T1000 (cell line): ENCODE measurements around the gene C7.
"Not testable (repeated sequence)": the region's sequence is repeated elsewhere in the genome, so short reads cannot be mapped to it uniquely, and the experiment has no call there.

Experiments used
- DNase-seq: peaks from one replicate; lab custom pipeline; 2025; ENCODE audit warnings: mixed read lengths; lab: John Stamatoyannopoulos, UW

The C7 gene

DNA sequence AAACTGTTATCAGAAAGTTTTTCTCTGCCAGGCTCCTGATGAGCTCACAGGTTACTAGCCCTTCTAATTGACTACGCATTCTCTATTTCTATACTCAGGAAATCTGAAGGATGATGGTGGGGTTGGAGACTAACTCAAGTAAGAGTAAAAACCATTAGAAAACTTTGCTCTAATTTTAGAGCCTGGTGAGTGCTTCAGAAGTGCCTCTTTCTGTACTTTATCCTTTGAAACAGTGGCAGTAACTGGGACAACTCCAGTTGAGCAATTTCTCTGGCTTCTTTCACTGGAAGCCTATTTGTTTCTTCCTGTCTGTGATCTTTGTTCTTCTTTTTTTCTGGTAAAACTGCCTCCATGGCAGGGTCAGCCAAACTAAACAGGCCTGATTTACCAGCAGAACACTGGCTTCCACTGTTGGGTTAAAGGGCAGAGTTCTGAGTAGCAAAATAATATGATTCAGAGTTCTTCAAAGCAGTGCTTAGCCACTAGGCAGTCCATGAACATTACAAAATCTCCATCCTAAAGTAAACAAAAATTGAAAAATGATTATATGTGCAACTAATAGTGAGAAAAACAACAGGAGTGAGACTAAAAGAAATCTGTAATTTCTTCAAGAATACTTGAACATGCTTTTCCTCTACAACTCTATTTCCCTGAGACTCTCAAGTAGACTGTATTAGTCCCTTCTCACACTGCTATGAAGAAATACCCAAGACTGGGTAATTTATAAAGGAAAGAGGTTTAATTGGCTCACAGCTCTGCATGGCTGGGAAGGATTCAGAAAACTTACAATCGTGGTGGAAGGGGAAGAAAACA is 82.1 kb downstream of the C7 start:
- DNase-seq, result no peak

DNA sequence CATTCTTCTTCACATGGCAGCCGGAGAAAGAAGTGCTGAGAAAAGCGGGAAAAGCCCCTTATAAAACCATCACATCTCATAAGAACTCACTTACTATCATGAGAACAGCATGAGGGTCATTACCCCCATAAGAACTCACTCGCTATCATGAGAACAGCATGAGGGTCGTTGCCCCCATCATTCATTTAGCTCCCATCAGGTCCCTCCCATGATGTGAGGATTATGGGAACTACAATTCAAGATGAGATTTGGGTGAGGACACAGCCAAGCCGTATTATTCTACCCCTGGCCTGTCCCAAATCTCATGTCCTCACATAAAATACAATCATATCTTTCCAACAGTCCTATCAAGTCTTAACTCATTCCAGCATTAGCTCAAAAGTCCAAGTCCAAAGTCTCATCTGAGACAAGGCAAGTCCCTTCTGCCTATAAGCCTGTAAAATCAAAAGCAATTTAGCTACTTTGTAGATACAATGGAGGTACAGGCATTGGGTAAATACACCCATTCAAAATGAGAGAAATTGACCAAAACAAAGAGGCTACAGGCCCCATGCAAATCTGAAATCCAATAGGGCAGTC is 82.8 kb downstream of the C7 start:
- DNase-seq, result no peak

DNA sequence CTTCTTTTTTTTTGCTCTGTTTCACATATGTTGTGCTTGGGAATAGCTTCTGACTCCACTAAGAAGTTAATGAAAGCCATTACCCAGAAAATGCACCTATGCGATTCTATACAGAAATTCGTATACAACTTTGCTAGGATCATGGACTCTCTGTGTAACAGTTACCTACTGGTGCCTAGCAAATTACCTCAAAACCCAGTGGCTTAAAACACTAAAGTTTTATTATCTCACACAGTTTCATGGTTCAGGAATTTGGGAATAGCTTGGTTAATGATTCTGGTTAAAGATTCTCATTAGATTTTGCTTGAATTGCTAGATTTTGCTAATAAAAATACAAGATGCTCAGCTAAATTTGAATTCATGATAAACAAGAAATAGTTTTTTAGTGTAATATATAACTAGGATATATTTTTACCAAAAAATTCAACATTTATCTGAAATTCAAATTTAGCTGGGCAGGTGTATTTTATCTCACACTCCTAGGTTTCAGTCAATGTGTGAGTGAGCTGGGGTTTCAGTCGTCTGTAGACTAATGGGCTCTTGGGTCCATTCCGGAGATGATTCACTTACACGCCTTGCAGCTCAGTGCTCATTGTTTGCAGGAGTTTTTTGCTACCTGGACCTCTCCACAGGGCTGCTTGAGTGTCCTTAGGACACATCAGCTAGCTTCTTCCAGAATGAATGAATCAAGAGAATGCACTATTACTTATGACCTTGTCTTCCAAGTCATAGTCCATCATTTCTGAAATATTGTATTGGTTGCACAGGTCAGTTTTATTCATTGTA is 86.7 kb downstream of the C7 start:
- DNase-seq, result no peak

DNA sequence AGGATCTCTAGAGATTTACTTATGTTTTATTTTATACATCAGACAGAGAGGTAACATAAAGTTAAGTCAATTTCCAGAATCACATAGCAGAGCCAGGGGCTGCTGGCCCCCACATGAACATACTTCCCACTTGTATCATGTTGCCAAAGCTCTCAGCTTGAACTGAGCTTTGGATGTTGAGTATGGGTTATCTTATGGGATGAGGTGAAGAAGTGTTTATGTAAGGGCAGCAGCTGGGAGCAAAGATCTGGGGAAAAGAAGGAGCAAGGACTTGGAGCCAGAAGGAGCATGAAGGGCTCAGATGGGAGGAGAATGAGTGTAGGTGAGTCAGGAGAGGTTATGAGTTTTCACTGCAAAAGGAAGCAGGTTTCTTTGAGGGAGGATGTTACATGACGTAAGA is 89.8 kb downstream of the C7 start:
- no peak for DNase-seq

DNA sequence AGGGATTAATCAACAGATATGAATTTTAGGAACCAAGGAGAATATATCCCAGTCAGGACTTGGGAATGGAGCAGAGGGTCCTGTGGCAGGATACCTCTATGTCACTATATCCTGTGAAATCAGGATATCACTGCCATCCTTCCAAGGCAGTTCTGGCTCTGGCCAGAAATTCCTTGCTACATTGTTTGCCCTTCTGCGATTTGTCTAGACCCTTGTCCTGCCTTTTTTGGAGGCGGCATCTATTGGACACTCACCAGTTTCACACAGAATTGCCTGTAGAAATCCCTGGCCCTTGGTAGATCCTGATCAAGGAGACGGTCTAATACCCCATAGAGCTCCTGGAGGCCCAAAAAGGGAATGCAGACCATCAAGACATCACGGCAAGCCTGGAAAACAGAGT is 90.7 kb downstream of the C7 start:
- DNase-seq, result no peak

DNA sequence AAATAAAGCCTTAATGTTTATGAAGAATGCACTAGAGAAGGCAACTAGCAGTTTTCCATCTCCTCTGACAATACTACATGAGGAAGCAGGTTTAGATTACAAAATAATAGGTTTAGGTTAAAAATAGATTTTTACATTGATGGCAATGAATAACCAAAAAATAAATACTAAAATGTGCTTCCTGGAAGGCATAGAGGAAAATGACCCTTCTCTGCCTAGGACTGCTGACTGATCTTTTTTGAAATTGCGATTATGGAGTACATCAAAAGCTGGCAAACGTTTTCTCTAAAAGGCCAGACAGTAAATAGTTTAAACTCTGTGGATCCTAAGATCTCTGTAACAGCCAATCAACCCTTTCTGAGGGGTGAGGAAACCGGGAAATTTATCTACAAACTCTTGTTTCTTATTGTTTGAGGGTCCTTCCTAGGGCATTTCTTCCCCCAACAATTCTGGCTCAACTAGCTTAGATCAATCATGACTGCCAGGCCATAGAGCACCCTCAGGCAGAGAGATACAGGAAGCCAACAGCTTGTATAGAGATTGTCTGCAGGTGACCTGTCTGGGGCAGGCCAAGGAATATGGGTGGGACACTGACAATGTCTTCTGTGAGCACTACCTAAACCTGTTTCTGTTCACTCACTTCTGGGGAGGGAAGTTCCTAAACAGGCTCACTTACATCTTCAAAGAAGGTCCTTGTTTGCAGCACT is 94.5 kb downstream of the C7 start:
- DNase-seq, result no peak

DNA sequence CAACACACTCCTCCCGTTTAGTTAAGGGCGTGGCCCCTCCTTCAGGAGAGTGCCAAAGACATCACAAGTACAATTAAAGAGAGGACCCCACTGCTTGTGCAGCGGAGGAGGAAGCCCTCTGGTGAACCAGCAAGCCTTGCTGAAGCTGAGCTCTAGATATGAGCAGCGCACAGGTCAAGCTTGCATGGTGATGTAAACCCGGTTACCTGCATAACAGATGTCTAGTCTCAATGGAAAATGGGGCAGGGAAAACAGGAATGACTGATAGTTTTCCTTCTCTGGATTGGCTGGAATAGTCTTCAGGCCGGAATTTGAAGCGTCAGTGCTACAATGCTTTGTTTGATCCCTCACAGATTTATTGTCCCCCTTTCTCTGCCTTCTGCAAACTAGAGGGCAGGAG is 95.6 kb downstream of the C7 start:
- no peak for DNase-seq

DNA sequence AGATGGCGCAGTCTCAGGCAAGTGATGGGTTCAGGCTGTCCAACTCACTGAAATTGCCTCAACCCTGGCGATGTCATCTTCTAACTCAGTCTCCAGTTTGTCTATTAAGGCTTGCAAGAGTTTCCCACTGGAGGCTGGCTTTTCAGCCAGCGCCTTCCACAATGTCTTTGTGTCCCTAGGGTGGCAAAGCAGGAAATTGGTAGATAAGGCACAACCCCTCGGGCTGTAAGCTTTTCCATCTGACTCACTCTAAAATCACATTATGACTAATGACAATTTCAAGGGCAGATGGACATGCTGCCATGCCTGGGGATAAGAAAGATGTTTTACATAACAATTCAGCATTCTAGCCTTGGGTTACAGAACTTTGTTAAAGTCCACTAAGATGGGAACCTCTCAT is 99.9 kb downstream of the C7 start:
- DNase-seq, result peak; percentile 65

DNA sequence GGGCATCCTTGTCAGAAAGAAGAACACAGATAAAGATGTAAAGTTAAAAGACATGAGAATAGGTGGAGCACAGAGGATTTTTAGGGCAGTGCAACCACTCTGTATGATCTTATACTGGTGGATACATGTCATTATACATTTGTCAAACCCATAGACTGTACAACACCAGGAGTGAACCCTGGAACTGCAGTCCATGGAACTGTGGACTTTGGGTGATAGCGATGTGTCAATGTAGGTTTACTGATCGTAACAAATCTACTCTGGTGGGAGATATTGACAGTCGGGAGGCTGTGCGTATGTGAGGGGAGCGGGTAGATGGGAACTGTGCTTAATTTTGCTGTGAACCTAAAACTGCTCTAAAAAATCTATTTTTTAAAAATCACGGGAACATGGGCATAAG is 101.3 kb downstream of the C7 start:
- DNase-seq, result no peak

DNA sequence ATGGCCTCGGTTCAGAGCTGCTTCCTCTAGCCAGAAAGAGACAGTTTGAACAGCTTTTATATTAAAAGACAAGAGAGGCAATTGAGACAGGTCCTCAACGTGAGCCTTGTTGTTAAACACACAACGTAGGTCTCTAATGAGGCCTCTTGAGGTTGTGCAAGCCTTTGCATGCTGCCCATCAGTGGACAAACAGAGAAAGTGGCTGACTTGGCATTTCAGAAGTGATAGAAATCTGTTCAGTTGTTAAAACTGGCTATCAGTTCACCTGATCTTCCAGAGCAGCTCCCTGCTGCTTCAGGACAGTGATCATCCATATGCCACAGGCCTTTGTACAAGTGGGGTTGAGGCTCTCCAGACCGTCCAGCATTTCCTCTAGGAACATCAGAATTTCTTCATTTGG is 103.0 kb downstream of the C7 start:
- DNase-seq, result no peak

DNA sequence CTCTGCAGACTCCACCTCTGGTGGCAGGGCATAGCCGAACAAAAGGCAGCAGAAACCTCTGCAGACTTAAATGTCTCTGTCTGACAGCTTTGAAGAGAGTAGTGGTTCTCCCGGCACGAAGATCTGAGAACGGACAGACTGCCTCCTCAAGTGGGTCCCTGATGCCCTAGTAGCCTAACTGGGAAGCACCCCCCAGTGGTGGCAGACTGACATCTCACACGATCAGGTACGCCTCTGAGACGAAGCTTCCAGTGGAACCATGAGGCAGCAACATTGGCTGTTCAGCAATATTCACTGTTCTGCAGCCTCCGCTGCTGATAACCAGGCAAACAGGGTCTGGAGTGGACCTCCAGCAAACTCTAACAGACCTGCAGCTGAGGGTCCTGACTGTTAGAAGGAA is 113.3 kb downstream of the C7 start:
- DNase-seq, result not testable (repeated sequence)
